Neural cell (in vitro differentiated cells): ENCODE measurements around the gene VDAC1. TPM values are rescaled to one million over a fixed set of nuclear protein-coding genes. Genes with fewer than 3 reads are reported as not detected.

ENCODE experiments used
- H2AFZ ChIP-seq: fragments of 200-600, 300-800 bp; sonication (generic), shearing (Covaris generic); 2 replicates; pipeline ENCODE4 v1.6.0; 2014; ENCODE audit warnings: low read depth, mild to moderate bottlenecking, antibody characterized with exemption, low read length, moderate library complexity
- H3F3A ChIP-seq: fragments of 200-600 bp; shearing (Covaris generic); 2 replicates; pipeline ENCODE4 v1.6.1; 2016; ENCODE audit warnings: mild to moderate bottlenecking, moderate library complexity, mixed read lengths, antibody characterized with exemption, low read length; ENCODE audit not compliant: insufficient read depth, poor library complexity, severe bottlenecking
- H3K27ac ChIP-seq: fragments of 200-600, 300-800 bp; sonication (generic), shearing (Covaris generic); 2 replicates; pipeline ENCODE4 v1.5.1; 2014; ENCODE audit warnings: mild to moderate bottlenecking, low read length, moderate library complexity
- H3K27me3 ChIP-seq: fragments of 300-800, 200-600 bp; sonication (generic), shearing (Covaris generic); 2 replicates; pipeline ENCODE4 v1.6.0; 2014; ENCODE audit warnings: mild to moderate bottlenecking, low read depth, low read length, moderate library complexity; ENCODE audit not compliant: insufficient read depth
- H3K36me3 ChIP-seq: fragments of 300-800, 200-600 bp; sonication (generic), shearing (Covaris generic); 2 replicates; pipeline ENCODE4 v1.5.1; 2014; ENCODE audit warnings: mild to moderate bottlenecking, antibody characterized with exemption, low read length, moderate library complexity; ENCODE audit not compliant: insufficient read depth
- H3K4me2 ChIP-seq: fragments of 300-800, 200-600 bp; sonication (generic), shearing (Covaris generic); 2 replicates; pipeline ENCODE4 v1.6.0; 2014; ENCODE audit warnings: mild to moderate bottlenecking, low read length
- H3K4me3 ChIP-seq: fragments of 300-800, 200-600 bp; sonication (generic), shearing (Covaris generic); 2 replicates; pipeline ENCODE4 v1.5.1; 2014; ENCODE audit warnings: mild to moderate bottlenecking, low read length, moderate library complexity
- H3K79me2 ChIP-seq: fragments of 200-600 bp; shearing (Covaris generic); replicated peaks from 2 replicates; pipeline ENCODE4 v1.6.0; 2014; ENCODE audit warnings: mild to moderate bottlenecking, low read length, moderate library complexity; ENCODE audit not compliant: insufficient read depth
- H3K9ac ChIP-seq: fragments of 300-800, 200-600 bp; sonication (generic), shearing (Covaris generic); 2 replicates; pipeline ENCODE4 v1.6.1; 2016; ENCODE audit warnings: mild to moderate bottlenecking, low read length, mixed read lengths
- H3K9me2 ChIP-seq: fragments of 200-600 bp; shearing (Covaris generic); 2 replicates; pipeline ENCODE4 v1.6.1; 2016; ENCODE audit warnings: mild to moderate bottlenecking, low read length, mixed read lengths; ENCODE audit not compliant: insufficient read depth
- H3K9me3 ChIP-seq: fragments of 200-600, 300-800 bp; sonication (generic), shearing (Covaris generic); 2 replicates; pipeline ENCODE4 v1.6.1; 2016; ENCODE audit warnings: mild to moderate bottlenecking, mixed run types, low read length, moderate library complexity, mixed read lengths
- H4K20me1 ChIP-seq: fragments of 200-600 bp; shearing (Covaris generic); 2 replicates; pipeline ENCODE4 v1.6.1; 2016; ENCODE audit warnings: mild to moderate bottlenecking, mixed run types; ENCODE audit not compliant: insufficient read depth
- EP300 ChIP-seq: fragments of 450-650 bp; conservative IDR thresholded peaks from 2 replicates; pipeline ENCODE4 v1.6.1; 2014; ENCODE audit warnings: antibody characterized with exemption, mild to moderate bottlenecking, moderate library complexity; ENCODE audit not compliant: poor library complexity, severe bottlenecking
- EZH2 ChIP-seq: fragments of 200-600, 300-800 bp; shearing (Covaris generic), sonication (generic); IDR thresholded peaks from 2 replicates; pipeline ENCODE4 v1.6.1; 2014; ENCODE audit warnings: antibody characterized with exemption, low read length, borderline replicate concordance, mild to moderate bottlenecking; ENCODE audit not compliant: insufficient read depth, poor library complexity, severe bottlenecking
- MXI1 ChIP-seq: fragments of 450-650 bp; conservative IDR thresholded peaks from 2 replicates; pipeline ENCODE4 v1.6.1; 2014; ENCODE audit warnings: antibody characterized with exemption, mild to moderate bottlenecking; ENCODE audit not compliant: poor library complexity, severe bottlenecking
- POLR2AphosphoS5 ChIP-seq: IDR thresholded peaks from 2 replicates; pipeline ENCODE4 v1.6.1; 2012
- RAD21 ChIP-seq: fragments of 450-650 bp; conservative IDR thresholded peaks from 2 replicates; pipeline ENCODE4 v1.6.1; 2014; ENCODE audit warnings: antibody characterized with exemption, mild to moderate bottlenecking, moderate library complexity
- TAF1 ChIP-seq: IDR thresholded peaks from 2 replicates; pipeline ENCODE4 v1.6.1; 2012; ENCODE audit warnings: low read depth
- polyA plus RNA-seq: library from polyadenylated mRNA; depleted of rRNA; stranded (reverse); fragments of >200 nt; gene quantifications from 2 replicates; pipeline ENCODE4 v1.2.3, GENCODE V29; 2014
- TF ChIP-seq, protein P1 (sequence below): IDR thresholded peaks from 2 replicates; pipeline ENCODE4 v1.6.1; 2012; ENCODE audit warnings: borderline replicate concordance

The VDAC1 gene
- polyA plus RNA-seq, 1 donor from 2014 or later: 307 TPM

DNA sequence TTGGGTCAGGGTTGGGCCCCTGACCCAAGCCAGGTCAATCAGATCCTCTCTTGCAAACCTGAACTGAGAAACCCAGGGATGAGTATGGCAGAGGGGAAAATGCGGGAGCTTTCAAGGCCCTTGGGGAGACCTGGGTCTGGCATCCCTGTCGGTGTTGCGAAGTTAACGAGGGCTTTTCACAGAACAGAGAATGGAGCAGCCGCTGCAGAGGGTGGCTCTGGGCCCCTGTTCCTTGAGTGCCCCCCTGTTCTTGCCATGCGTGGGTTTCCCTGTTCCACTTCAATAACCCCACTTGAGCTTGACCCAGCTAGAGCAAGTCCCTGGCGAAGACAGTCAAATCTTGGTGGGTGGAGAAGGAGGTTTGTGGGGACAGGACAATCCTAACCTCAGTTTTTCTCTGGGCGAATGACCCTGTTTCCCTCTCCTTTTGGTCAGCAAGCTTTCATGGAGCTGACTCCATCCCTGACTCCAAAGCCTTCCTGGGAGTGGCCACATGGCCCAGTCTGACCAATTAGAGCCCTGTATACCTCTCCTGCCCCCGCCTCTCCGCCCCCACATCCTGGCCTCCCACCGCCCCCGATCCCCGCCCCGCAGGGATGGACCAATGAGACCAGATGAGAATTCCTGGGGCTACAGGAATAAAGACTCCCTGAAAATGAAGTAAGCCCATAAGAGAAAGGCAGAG lies 2.9 kb upstream of the VDAC1 start:
- H3K9ac ChIP-seq: no peak overlapping the region
- H3F3A ChIP-seq: peaks cover 4% of the 10 kb centered on the region
- H3K27ac ChIP-seq: no peak overlapping the region
- H3K9me3 ChIP-seq: no peaks in the 10 kb centered on the region
- no peak overlapping the region for H3K4me2 ChIP-seq
- peaks cover 12% of the 10 kb centered on the region for H3K79me2 ChIP-seq
- no peaks in the 10 kb centered on the region for H3K9me2 ChIP-seq
- H3K27me3 ChIP-seq: no peaks in the 10 kb centered on the region
- H3K36me3 ChIP-seq: no peaks in the 10 kb centered on the region
- H2AFZ ChIP-seq: no peak overlapping the region
- TF ChIP-seq MXI1 (no peak), EZH2 (no peak), POLR2AphosphoS5 (no peak), RAD21 (no peak), TAF1 (no peak)
- TF ChIP-seq, protein P1, sequence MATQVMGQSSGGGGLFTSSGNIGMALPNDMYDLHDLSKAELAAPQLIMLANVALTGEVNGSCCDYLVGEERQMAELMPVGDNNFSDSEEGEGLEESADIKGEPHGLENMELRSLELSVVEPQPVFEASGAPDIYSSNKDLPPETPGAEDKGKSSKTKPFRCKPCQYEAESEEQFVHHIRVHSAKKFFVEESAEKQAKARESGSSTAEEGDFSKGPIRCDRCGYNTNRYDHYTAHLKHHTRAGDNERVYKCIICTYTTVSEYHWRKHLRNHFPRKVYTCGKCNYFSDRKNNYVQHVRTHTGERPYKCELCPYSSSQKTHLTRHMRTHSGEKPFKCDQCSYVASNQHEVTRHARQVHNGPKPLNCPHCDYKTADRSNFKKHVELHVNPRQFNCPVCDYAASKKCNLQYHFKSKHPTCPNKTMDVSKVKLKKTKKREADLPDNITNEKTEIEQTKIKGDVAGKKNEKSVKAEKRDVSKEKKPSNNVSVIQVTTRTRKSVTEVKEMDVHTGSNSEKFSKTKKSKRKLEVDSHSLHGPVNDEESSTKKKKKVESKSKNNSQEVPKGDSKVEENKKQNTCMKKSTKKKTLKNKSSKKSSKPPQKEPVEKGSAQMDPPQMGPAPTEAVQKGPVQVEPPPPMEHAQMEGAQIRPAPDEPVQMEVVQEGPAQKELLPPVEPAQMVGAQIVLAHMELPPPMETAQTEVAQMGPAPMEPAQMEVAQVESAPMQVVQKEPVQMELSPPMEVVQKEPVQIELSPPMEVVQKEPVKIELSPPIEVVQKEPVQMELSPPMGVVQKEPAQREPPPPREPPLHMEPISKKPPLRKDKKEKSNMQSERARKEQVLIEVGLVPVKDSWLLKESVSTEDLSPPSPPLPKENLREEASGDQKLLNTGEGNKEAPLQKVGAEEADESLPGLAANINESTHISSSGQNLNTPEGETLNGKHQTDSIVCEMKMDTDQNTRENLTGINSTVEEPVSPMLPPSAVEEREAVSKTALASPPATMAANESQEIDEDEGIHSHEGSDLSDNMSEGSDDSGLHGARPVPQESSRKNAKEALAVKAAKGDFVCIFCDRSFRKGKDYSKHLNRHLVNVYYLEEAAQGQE: no peak
- H3K4me3 ChIP-seq: no peak overlapping the region
- H4K20me1 ChIP-seq: peaks cover 4% of the 10 kb centered on the region

DNA sequence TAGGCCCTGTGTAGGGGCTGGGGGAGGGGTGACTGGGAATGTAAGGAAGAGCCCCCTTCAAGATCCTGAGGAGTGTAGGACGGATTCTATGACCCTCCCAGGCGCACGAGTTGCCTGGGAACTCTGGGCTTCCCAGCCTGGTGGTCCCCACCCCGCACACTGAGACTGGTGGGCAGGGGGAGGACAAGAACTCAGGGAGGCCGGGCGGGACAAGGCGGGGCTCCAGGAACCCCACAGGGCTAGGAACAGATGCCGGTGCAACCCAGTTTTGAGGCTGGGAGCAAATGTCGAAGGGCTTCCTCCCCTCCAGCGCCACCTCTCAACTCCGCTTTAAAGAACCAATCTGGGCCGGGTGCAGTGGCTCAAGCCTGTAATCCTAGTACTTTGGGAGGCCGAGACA lies 1.3 kb upstream of the VDAC1 start:
- no peaks in the 10 kb centered on the region for H3K9me2 ChIP-seq
- peak overlapping the region; percentile 94 for H3K9ac ChIP-seq
- no peaks in the 10 kb centered on the region for H3K9me3 ChIP-seq
- H2AFZ ChIP-seq: no peak overlapping the region
- peaks cover 27% of the 10 kb centered on the region for H3K79me2 ChIP-seq
- H3K27me3 ChIP-seq: no peaks in the 10 kb centered on the region
- peaks cover 4% of the 10 kb centered on the region for H3F3A ChIP-seq
- no peaks in the 10 kb centered on the region for H3K36me3 ChIP-seq
- H3K27ac ChIP-seq: peak overlapping the region; percentile 95
- TF ChIP-seq EZH2 (no peak), EP300 (no peak), MXI1 (no peak), RAD21 (no peak)
- TF ChIP-seq, protein P1: no peak
- no peak overlapping the region for H3K4me2 ChIP-seq
- H3K4me3 ChIP-seq: peak overlapping the region; percentile 95
- H4K20me1 ChIP-seq: peaks cover 4% of the 10 kb centered on the region
